Thyroid gland (tissue), 4 donors: ENCODE results near the gene ZNF154. TPM values are rescaled to one million over a fixed set of nuclear protein-coding genes. Genes with fewer than 3 reads are reported as not detected.

Experiments used
- DNase-seq, 2 donors: peaks; one replicate each; pipeline ENCODE4 v3.0.0-alpha.2; 2019
- H3K27ac ChIP-seq, 3 donors: fragments of 200-600 bp; sonication (generic); 1 replicate in 2 of 3; 2 replicates in 1 of 3; pipeline ENCODE4 v1.5.1; 2016 to 2019; ENCODE audit warnings: mild to moderate bottlenecking in 1 of 3, moderate library complexity in 1 of 3
- H3K27me3 ChIP-seq: fragments of 200-600 bp; sonication (generic); one replicate; pipeline ENCODE4 v1.5.1; 2019
- H3K36me3 ChIP-seq, 2 donors: fragments of 200-600 bp; sonication (generic); one replicate each; pipeline ENCODE4 v1.5.1; 2016 to 2019
- H3K4me1 ChIP-seq, 2 donors: fragments of 200-600 bp; sonication (generic); one replicate each; pipeline ENCODE4 v1.5.1; 2017 to 2019
- H3K4me3 ChIP-seq, 3 donors: fragments of 200-600 bp; sonication (generic); replicated peaks in 1 of 3; 1 replicate in 2 of 3; 2 replicates in 1 of 3; pipeline ENCODE4 v1.5.1; 2016; ENCODE audit warnings: mild to moderate bottlenecking in 1 of 3
- H3K9me3 ChIP-seq: fragments of 200-600 bp; sonication (generic); one replicate; pipeline ENCODE4 v1.5.1; 2017
- POLR2A ChIP-seq, 2 donors: fragments of 450-650 bp; IDR thresholded peaks; one replicate each; pipeline ENCODE4 v1.6.1; 2017; ENCODE audit warnings: antibody characterized with exemption in 2 of 2, mild to moderate bottlenecking in 2 of 2, moderate library complexity in 1 of 2
- WGBS, 2 donors: methylation state at CpG; one replicate each; pipeline ENCODE4 v1.1.5; 2017; 5-methylcytosine and 5-hydroxymethylcytosine counted together
- intact Hi-C: fragments of 100-400 bp; cut with DNase I; formaldehyde crosslinking; loops from one replicate; pipeline ENCODE4 v1.15.1; 2023
- total RNA-seq, 4 donors: library from RNA; depleted of rRNA; stranded (reverse); fragments of >200 nt; gene quantifications; one replicate each; pipeline ENCODE4 v1.2.3, GENCODE V29; 2016
- TF ChIP-seq, protein P1 (sequence below), 6 experiments: fragments of 200-600 bp in 3 of 6; fragments of 450-650 bp in 3 of 6; sonication (generic) in 3 of 6; IDR thresholded peaks; one replicate each; pipeline ENCODE4 v1.5.1; 2016 to 2019; ENCODE audit warnings: antibody characterized with exemption in 6 of 6, mild to moderate bottlenecking in 2 of 6, inconsistent platforms in 1 of 6, moderate library complexity in 1 of 6

Gene ZNF154
- total RNA-seq, 4 donors from 2014 or later, result 15.6 to 25.8 (median 18.2) TPM

DNA sequence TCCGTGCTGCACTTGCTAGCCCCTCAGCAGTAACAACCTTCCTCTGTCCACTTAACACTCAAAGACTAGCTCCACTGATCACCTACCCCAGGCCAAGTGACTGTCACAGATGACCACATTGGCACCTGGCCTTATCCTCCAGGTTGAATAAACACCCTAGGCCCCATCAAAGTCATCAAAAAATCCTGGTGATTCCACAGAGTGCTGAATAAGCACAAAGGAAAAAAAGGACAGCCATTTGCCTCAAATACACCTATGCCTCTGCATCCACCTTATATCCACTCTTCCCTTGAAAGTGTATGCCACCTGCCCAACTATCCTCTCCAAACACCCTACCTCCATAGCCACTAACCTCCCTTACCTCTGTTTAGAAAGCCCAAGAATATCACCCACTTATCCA, 2.7 kb downstream of the ZNF154 start:
- 44 to 46% methylated on average over 1 of the region's 1 CpG for WGBS, 2 donors
- no peaks in the 10 kb centered on the region for H3K9me3 ChIP-seq
- H3K27ac ChIP-seq, result no peak overlapping the region
- intact Hi-C loops, result no loop called here
- H3K36me3 ChIP-seq, result peaks cover 10 to 13% of the 10 kb centered on the region in 2 donors
- H3K27me3 ChIP-seq, result no peaks in the 10 kb centered on the region
- DNase-seq, result peak; percentile 50 to 52
- H3K4me1 ChIP-seq, result peaks cover 24 to 25% of the 10 kb centered on the region in 2 donors
- H3K4me3 ChIP-seq, result no peak overlapping the region
- TF ChIP-seq, protein P1, sequence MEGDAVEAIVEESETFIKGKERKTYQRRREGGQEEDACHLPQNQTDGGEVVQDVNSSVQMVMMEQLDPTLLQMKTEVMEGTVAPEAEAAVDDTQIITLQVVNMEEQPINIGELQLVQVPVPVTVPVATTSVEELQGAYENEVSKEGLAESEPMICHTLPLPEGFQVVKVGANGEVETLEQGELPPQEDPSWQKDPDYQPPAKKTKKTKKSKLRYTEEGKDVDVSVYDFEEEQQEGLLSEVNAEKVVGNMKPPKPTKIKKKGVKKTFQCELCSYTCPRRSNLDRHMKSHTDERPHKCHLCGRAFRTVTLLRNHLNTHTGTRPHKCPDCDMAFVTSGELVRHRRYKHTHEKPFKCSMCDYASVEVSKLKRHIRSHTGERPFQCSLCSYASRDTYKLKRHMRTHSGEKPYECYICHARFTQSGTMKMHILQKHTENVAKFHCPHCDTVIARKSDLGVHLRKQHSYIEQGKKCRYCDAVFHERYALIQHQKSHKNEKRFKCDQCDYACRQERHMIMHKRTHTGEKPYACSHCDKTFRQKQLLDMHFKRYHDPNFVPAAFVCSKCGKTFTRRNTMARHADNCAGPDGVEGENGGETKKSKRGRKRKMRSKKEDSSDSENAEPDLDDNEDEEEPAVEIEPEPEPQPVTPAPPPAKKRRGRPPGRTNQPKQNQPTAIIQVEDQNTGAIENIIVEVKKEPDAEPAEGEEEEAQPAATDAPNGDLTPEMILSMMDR (IDR thresholded peaks at IDR 0.05), result no peak
- no peak for TF ChIP-seq POLR2A (IDR thresholded peaks at IDR 0.05)

DNA sequence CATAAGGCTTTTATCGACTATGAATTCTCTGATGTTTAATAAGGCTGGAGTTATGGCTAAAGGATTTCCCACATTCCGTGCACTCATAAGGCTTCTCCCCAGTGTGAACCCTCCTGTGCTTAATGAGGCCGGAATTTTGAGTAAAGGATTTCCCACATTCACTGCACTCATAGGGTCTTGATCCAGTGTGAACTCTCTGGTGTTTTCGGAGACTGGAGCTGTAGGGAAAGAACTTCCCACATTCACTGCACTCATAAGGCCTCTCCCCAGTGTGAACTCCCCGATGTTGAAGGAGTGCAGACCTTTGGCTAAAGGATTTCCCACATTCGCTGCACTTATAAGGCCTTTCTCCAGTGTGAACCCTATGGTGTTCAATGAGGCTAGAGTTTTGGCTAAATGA, 7.4 kb downstream of the ZNF154 start:
- Histone ChIP-seq H3K27ac (no peak overlapping the region), H3K36me3 (peaks cover 28 to 32% of the 10 kb centered on the region in 2 donors), H3K4me3 (no peak overlapping the region), H3K27me3 (no peaks in the 10 kb centered on the region), H3K9me3 (no peaks in the 10 kb centered on the region), H3K4me1 (peaks cover 11 to 13% of the 10 kb centered on the region in 2 donors)
- TF ChIP-seq, protein P1 (IDR thresholded peaks at IDR 0.05), result no peak
- TF ChIP-seq POLR2A (IDR thresholded peaks at IDR 0.05), result no peak
- intact Hi-C loops, result no loop called here
- DNase-seq, result no peak
- 93 to 96% methylated on average over 6 of the region's 6 CpGs for WGBS, 2 donors

DNA sequence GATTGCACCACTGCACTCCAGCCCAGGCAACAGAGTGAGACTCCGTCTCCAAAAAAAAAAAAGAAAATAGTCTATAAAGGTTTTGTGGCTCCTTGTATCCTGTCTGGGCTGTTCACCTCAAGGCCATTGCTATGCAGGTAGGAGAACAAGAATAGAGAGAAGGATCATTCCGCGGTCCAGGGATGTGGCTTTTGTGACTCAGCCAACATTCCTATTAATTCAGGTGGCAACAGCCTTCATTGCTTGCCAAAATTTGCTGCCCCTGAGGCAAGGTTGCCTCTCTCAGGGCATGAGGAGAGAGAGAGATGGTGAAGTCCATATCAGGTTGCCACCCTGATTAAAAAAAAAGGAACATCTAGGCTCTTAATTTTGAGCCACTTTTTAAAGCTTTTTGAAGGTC, 19.3 kb downstream of the ZNF154 start:
- H3K27me3 ChIP-seq, result no peaks in the 10 kb centered on the region
- WGBS, 2 donors, result 90 to 98% methylated on average over 3 of the region's 3 CpGs
- H3K4me1 ChIP-seq, result no peaks in the 10 kb centered on the region
- intact Hi-C loops, result no loop called here
- no peak overlapping the region for H3K4me3 ChIP-seq
- DNase-seq, result no peak
- H3K27ac ChIP-seq, result no peak overlapping the region
- peaks cover 13 to 14% of the 10 kb centered on the region in 2 donors for H3K36me3 ChIP-seq
- TF ChIP-seq, protein P1 (IDR thresholded peaks at IDR 0.05), result no peak
- no peak for TF ChIP-seq POLR2A (IDR thresholded peaks at IDR 0.05)
- H3K9me3 ChIP-seq, result no peaks in the 10 kb centered on the region

DNA sequence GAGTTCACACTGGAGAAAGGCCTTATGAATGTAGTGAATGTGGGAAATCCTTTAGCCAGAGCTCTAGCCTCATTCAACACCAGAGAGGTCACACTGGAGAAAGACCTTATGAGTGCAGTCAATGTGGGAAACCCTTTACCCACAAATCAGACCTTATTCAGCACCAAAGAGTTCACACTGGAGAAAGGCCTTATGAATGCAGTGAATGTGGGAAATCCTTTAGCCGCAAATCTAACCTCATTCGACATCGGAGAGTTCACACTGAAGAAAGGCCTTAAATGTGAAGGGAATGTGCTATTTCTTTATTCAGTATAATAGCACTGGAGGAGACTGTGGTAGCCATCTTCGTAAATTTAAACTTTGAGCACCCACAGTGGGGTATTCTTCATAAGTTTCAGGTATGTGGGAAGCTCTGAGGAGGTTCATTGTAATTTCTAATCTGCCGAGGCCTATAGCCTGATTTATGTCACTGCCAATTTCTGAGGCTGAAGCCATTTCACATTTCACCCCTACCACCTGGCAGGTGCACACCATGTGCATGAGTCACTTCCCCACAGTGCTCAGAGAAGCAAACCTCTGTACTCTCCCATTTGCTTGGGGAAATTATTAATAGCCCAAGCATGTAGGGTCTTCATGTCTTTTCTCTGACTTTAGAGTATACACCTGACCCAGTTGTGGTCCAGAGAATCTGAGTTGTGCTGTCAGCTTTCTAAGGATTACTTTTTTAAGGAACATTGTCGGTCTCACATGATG, 20.8 kb downstream of the ZNF154 start:
- no peak overlapping the region for H3K27ac ChIP-seq
- DNase-seq, result no peak
- peaks cover 13 to 14% of the 10 kb centered on the region in 2 donors for H3K36me3 ChIP-seq
- no peaks in the 10 kb centered on the region for H3K9me3 ChIP-seq
- no peak overlapping the region for H3K4me3 ChIP-seq
- H3K4me1 ChIP-seq, result peaks cover 5 to 8% of the 10 kb centered on the region in 2 donors
- WGBS, 2 donors, result 95 to 96% methylated on average over 6 of the region's 6 CpGs
- TF ChIP-seq, protein P1 (IDR thresholded peaks at IDR 0.05), result no peak
- no peak for TF ChIP-seq POLR2A (IDR thresholded peaks at IDR 0.05)
- intact Hi-C loops, result no loop called here
- no peaks in the 10 kb centered on the region for H3K27me3 ChIP-seq

- Histone ChIP-seq H3K36me3 (peaks cover 13 to 14% of the 10 kb centered on the region in 2 donors), H3K9me3 (no peaks in the 10 kb centered on the region), H3K4me1 (peaks cover 12 to 15% of the 10 kb centered on the region in 2 donors), H3K27me3 (no peaks in the 10 kb centered on the region), H3K27ac (no peak overlapping the region), H3K4me3 (no peak overlapping the region)
- intact Hi-C loops, result no loop called here
- no peak for DNase-seq
- WGBS, 2 donors, result 97 to 99% methylated on average over 12 of the region's 12 CpGs
- no peak for TF ChIP-seq POLR2A (IDR thresholded peaks at IDR 0.05)
- TF ChIP-seq, protein P1 (IDR thresholded peaks at IDR 0.05), result no peak
These were observed 21.5 kb downstream of the ZNF154 start for GRCh38 chr19:57687363-57688010.
